HG03159 (cell line): ENCODE data around the gene TACR2.
A peak's percentile ranks its signal among the peaks of the same experiment; 100 is the strongest.

Experiments used
- ATAC-seq: cut with Tn5 transposase; IDR thresholded peaks from one replicate; pipeline ENCODE4 v1.9.1; 2021; ENCODE audit warnings: mild to moderate bottlenecking, moderate library complexity; ENCODE audit not compliant: unreplicated experiment

The TACR2 gene

GRCh38 chr10:69405221-69405620 lies 11.5 kb downstream of the TACR2 start:
- ATAC-seq, result no peak

GRCh38 chr10:69404786-69405185 lies 11.9 kb downstream of the TACR2 start:
- ATAC-seq, result no peak

- no peak for ATAC-seq
Measured at GRCh38 chr10:69403519-69403918, 13.2 kb downstream of the TACR2 start.

- no peak for ATAC-seq
Measured at GRCh38 chr10:69403066-69403465, 13.7 kb downstream of the TACR2 start.

- no peak for ATAC-seq
Measured at GRCh38 chr10:69402386-69402785, 14.3 kb downstream of the TACR2 start.

GRCh38 chr10:69401416-69401815 lies 15.3 kb downstream of the TACR2 start:
- ATAC-seq, result no peak

- ATAC-seq, result no peak
Measured at GRCh38 chr10:69400936-69401335, 15.8 kb downstream of the TACR2 start.

- no peak for ATAC-seq
Measured at GRCh38 chr10:69398466-69398865, 18.3 kb downstream of the TACR2 start.

GRCh38 chr10:69397972-69398371 lies 18.7 kb downstream of the TACR2 start:
- no peak for ATAC-seq

- ATAC-seq, result no peak
Measured at GRCh38 chr10:69394020-69394419, 22.7 kb downstream of the TACR2 start.

GRCh38 chr10:69392481-69393000 lies 24.2 kb downstream of the TACR2 start:
- peak; percentile 86 for ATAC-seq

- ATAC-seq, result no peak
Measured at GRCh38 chr10:69391158-69391557, 25.6 kb downstream of the TACR2 start.

- no peak for ATAC-seq
Measured at GRCh38 chr10:69389827-69390490, 26.8 kb downstream of the TACR2 start.

GRCh38 chr10:69388488-69388887 lies 28.2 kb downstream of the TACR2 start:
- no peak for ATAC-seq

GRCh38 chr10:69387500-69387899 lies 29.2 kb downstream of the TACR2 start:
- no peak for ATAC-seq

GRCh38 chr10:69385454-69386350 lies 31.0 kb downstream of the TACR2 start:
- no peak for ATAC-seq

- ATAC-seq, result no peak
Measured at GRCh38 chr10:69384320-69384719, 32.4 kb downstream of the TACR2 start.

GRCh38 chr10:69383558-69383957 lies 33.2 kb downstream of the TACR2 start:
- no peak for ATAC-seq

GRCh38 chr10:69382382-69383117 lies 34.2 kb downstream of the TACR2 start:
- no peak for ATAC-seq

GRCh38 chr10:69379800-69380199 lies 36.9 kb downstream of the TACR2 start:
- no peak for ATAC-seq

- ATAC-seq, result no peak
Measured at GRCh38 chr10:69377933-69378332, 38.8 kb downstream of the TACR2 start.
